Endothelial cell of umbilical vein (primary cell): ENCODE results near the gene SERPINF2. TPM values are rescaled to one million over a fixed set of nuclear protein-coding genes. Genes with fewer than 3 reads are reported as not detected.

Experiments used
- BruUV-seq: library from RNA; stranded (reverse); fragments of 400-500 nt; replicated peaks from 2 replicates; lab custom pipeline; 2021; lab: Mats Ljungman, UMichigan
- CTCF ChIA-PET: fragments of 300-600, 350-600 bp; sonication (Branson Sonifier 250); formaldehyde crosslinking; loops from one replicate; lab custom pipeline; 2021; ENCODE audit warnings: antibody characterized with exemption, inconsistent platforms; lab: Charles Lee
- POLR2A ChIA-PET: fragments of 300-600, 350-600 bp; sonication (Branson Sonifier 250); formaldehyde crosslinking; loops from one replicate; lab custom pipeline; 2021; ENCODE audit warnings: antibody characterized with exemption, inconsistent platforms; lab: Charles Lee
- DNase-seq: peaks from one replicate; pipeline ENCODE4 v3.0.0-alpha.2; 2011; ENCODE audit warnings: low read depth, low spot score
- FAIRE-seq: peaks from 2 replicates; lab custom pipeline; 2011; peaks lifted over from hg19 to GRCh38; lab: Jason Lieb, UNC
- H2AFZ ChIP-seq: 2 replicates; pipeline ENCODE4 v1.6.0; 2012; ENCODE audit warnings: low read depth, low read length, control low read depth, inconsistent platforms
- H3K27ac ChIP-seq: 2 replicates; pipeline ENCODE4 v1.5.1; 2011; ENCODE audit warnings: low read depth, mild to moderate bottlenecking, control low read depth, low read length, moderate library complexity; ENCODE audit not compliant: insufficient read depth
- H3K27me3 ChIP-seq, 2 experiments: 2 replicates each; pipeline versions ENCODE4 v1.6.0 to v1.6.1; 2011; ENCODE audit warnings: low read length in 2 of 2, mixed read lengths in 1 of 2; ENCODE audit not compliant: control insufficient read depth in 2 of 2, insufficient read depth in 2 of 2
- H3K36me3 ChIP-seq, 2 experiments: 2 replicates in 1 of 2; 3 replicates in 1 of 2; pipeline ENCODE4 v1.5.1; 2011; ENCODE audit warnings: low read length in 2 of 2, mild to moderate bottlenecking in 1 of 2, moderate library complexity in 1 of 2; ENCODE audit not compliant: control insufficient read depth in 2 of 2, insufficient read depth in 2 of 2; ENCODE audit errors: extremely low read depth in 1 of 2
- H3K4me1 ChIP-seq: 3 replicates; pipeline ENCODE4 v1.5.1; 2011; ENCODE audit warnings: mild to moderate bottlenecking, low read length; ENCODE audit not compliant: control insufficient read depth, insufficient read depth; ENCODE audit errors: extremely low read depth
- H3K4me2 ChIP-seq: 2 replicates; pipeline ENCODE4 v1.6.1; 2011; ENCODE audit warnings: low read length, control low read depth, mixed read lengths; ENCODE audit not compliant: insufficient read depth
- H3K4me3 ChIP-seq, 3 experiments: fragments of 200-600 bp in 1 of 3; sonication (generic), shearing (Covaris generic) in 1 of 3; replicated peaks in 1 of 3; 2 replicates each; pipeline ENCODE4 v1.5.1; 2011 to 2016; ENCODE audit warnings: control low read depth in 3 of 3, low read length in 3 of 3, mild to moderate bottlenecking in 2 of 3, inconsistent platforms in 1 of 3, low read depth in 1 of 3, moderate library complexity in 1 of 3; ENCODE audit not compliant: insufficient read depth in 1 of 3
- H3K79me2 ChIP-seq: 2 replicates; pipeline ENCODE4 v1.6.0; 2012; ENCODE audit warnings: low read length, inconsistent platforms; ENCODE audit not compliant: control insufficient read depth, insufficient read depth
- H3K9ac ChIP-seq: replicated peaks from 2 replicates; pipeline ENCODE3; 2011; ENCODE audit warnings: low read length, control low read depth; ENCODE audit not compliant: insufficient read depth; ENCODE audit errors: extremely low read depth
- H3K9me1 ChIP-seq: replicated peaks from 3 replicates; pipeline ENCODE4 v1.6.0; 2011; ENCODE audit warnings: mild to moderate bottlenecking, low read length; ENCODE audit not compliant: control insufficient read depth, insufficient read depth; ENCODE audit errors: extremely low read depth
- H3K9me3 ChIP-seq: replicated peaks from 2 replicates; pipeline ENCODE4 v1.5.1; 2012; ENCODE audit warnings: low read length, inconsistent platforms; ENCODE audit not compliant: control insufficient read depth, insufficient read depth
- H4K20me1 ChIP-seq: replicated peaks from 2 replicates; pipeline ENCODE3; 2011; ENCODE audit warnings: mild to moderate bottlenecking, low read length; ENCODE audit not compliant: control insufficient read depth, insufficient read depth; ENCODE audit errors: extremely low read depth
- EZH2 ChIP-seq: IDR thresholded peaks from 2 replicates; pipeline ENCODE4 v1.6.1; 2012; ENCODE audit warnings: borderline replicate concordance, low read depth, mild to moderate bottlenecking, moderate library complexity, low read length, inconsistent platforms; ENCODE audit not compliant: severe bottlenecking
- FOS ChIP-seq: IDR thresholded peaks from 2 replicates; pipeline ENCODE4 v1.6.1; 2011; ENCODE audit warnings: mild to moderate bottlenecking, low read length, moderate library complexity, borderline replicate concordance; ENCODE audit not compliant: insufficient read depth
- GATA2 ChIP-seq: IDR thresholded peaks from 2 replicates; pipeline ENCODE4 v1.7.0; 2011; ENCODE audit warnings: low read depth, mild to moderate bottlenecking, moderate library complexity, mixed read lengths, low read length; ENCODE audit not compliant: insufficient read length, insufficient read depth
- JUN ChIP-seq: IDR thresholded peaks from 2 replicates; pipeline ENCODE4 v1.6.1; 2011; ENCODE audit warnings: borderline replicate concordance, low read depth; ENCODE audit not compliant: insufficient read length, insufficient read depth
- MYC ChIP-seq: IDR thresholded peaks from one replicate; pipeline ENCODE4 v1.6.1; 2011; ENCODE audit warnings: mild to moderate bottlenecking, low read depth, low read length
- POLR2A ChIP-seq: IDR thresholded peaks from 2 replicates; pipeline ENCODE4 v1.6.1; 2012; ENCODE audit warnings: low read depth, mild to moderate bottlenecking, control low read depth, low read length
- POLR2AphosphoS5 ChIP-seq: IDR thresholded peaks from 2 replicates; pipeline ENCODE4 v1.6.1; 2012; ENCODE audit warnings: low read depth, mild to moderate bottlenecking, control low read depth, low read length, moderate library complexity; ENCODE audit not compliant: insufficient read depth
- dilution Hi-C: fragments of 300-500 bp; cut with MboI; formaldehyde crosslinking; loops from one replicate; pipeline ENCODE4 v1.15.0; 2019; ENCODE audit warnings: low sequenced_read_pairs; ENCODE audit not compliant: extremely low pct_ligation_motif_present
- intact Hi-C: fragments of 100-400 bp; cut with micrococcal nuclease; formaldehyde crosslinking; loops from one replicate; pipeline ENCODE4 v1.10.0; 2022
- polyA plus RNA-seq, 4 experiments: library from polyadenylated mRNA; depleted of rRNA in 3 of 4; stranded (reverse) in 3 of 4; unstranded in 1 of 4; fragments of >200 nt; gene quantifications; 2 replicates each; pipeline versions ENCODE4 v1.2.1 to v1.2.3, GENCODE V29; 2011 to 2012; ENCODE audit warnings: missing spikeins in 1 of 4
- total RNA-seq: library from RNA; stranded (reverse); gene quantifications from 2 replicates; pipeline ENCODE4 v1.2.3, GENCODE V29; 2021
- TF ChIP-seq, protein P1 (sequence below): IDR thresholded peaks from 2 replicates; pipeline ENCODE4 v1.6.1; 2011; ENCODE audit not compliant: insufficient read depth, insufficient read length
- TF ChIP-seq, protein P2 (sequence below), 2 donors: IDR thresholded peaks; 1 replicate in 1 of 2; 2 replicates in 1 of 2; pipeline ENCODE4 v1.5.1; 2011; ENCODE audit warnings: low read length in 2 of 2, mild to moderate bottlenecking in 2 of 2, moderate library complexity in 2 of 2, control low read depth in 1 of 2, inconsistent platforms in 1 of 2, low read depth in 1 of 2; ENCODE audit not compliant: insufficient read depth in 1 of 2; ENCODE audit errors: extremely low read depth in 1 of 2

Gene SERPINF2
- total and polyA plus RNA-seq, 2 donors (not counting 3 experiments of a cell fraction or from before 2014, with no cell fraction given), result 0.03 TPM; not detected in 1

DNA sequence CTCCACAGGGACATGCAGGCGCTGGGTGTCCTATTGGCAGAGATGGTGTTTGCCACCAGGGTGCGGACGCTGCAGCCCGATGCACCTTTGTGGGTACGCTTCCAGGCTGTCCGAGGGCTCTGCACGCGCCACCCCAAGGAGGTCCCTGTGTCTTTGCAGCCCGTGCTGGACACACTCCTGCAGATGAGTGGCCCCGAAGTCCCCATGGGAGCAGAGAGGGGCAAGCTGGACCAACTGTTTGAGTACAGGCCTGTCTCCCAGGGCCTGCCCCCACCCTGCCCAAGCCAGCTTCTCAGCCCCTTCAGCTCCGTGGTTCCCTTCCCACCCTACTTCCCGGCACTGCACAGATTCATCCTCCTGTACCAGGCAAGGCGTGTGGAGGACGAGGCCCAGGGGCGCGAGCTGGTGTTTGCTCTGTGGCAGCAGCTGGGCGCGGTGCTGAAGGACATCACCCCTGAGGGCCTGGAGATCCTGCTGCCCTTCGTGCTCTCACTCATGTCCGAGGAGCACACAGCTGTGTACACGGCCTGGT lies 15.3 kb upstream of the SERPINF2 start:
- no peak overlapping the region for H3K4me3 ChIP-seq
- H3K9ac ChIP-seq, result no peak overlapping the region
- BruUV-seq, result no TSS peak
- H3K9me1 ChIP-seq, result no peaks in the 10 kb centered on the region
- no peaks in the 10 kb centered on the region for H3K9me3 ChIP-seq
- no peak for DNase-seq
- H3K27ac ChIP-seq, result no peak overlapping the region
- no peak overlapping the region for H3K4me2 ChIP-seq
- dilution Hi-C loops (no loop called here), intact Hi-C loops (no loop called here)
- TF ChIP-seq EZH2 (no peak), JUN (no peak), FOS (no peak), POLR2A (no peak), MYC (no peak), GATA2 (no peak), POLR2AphosphoS5 (no peak)
- TF ChIP-seq, protein P1, sequence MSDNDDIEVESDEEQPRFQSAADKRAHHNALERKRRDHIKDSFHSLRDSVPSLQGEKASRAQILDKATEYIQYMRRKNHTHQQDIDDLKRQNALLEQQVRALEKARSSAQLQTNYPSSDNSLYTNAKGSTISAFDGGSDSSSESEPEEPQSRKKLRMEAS, result no peak
- TF ChIP-seq, protein P2, sequence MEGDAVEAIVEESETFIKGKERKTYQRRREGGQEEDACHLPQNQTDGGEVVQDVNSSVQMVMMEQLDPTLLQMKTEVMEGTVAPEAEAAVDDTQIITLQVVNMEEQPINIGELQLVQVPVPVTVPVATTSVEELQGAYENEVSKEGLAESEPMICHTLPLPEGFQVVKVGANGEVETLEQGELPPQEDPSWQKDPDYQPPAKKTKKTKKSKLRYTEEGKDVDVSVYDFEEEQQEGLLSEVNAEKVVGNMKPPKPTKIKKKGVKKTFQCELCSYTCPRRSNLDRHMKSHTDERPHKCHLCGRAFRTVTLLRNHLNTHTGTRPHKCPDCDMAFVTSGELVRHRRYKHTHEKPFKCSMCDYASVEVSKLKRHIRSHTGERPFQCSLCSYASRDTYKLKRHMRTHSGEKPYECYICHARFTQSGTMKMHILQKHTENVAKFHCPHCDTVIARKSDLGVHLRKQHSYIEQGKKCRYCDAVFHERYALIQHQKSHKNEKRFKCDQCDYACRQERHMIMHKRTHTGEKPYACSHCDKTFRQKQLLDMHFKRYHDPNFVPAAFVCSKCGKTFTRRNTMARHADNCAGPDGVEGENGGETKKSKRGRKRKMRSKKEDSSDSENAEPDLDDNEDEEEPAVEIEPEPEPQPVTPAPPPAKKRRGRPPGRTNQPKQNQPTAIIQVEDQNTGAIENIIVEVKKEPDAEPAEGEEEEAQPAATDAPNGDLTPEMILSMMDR (IDR thresholded peaks at IDR 0.05; ENCODE audit: extremely low read depth in 1 of 2, insufficient read depth in 1 of 2, low read depth in 1 of 2, low read length in 2 of 2), result no peak
- POLR2A ChIA-PET, result interaction anchor here (1.1 kb wide), 1 partner anchor 11 kb away, joined by 6 read pairs; no protein-coding TSS in a partner anchor
- peaks cover 2% of the 10 kb centered on the region for H3K79me2 ChIP-seq
- no peak overlapping the region for H2AFZ ChIP-seq
- CTCF ChIA-PET, result interaction anchor here (1.1 to 12.8 kb wide), 3 partner anchors 42 to 58 kb away, joined by 3 to 262 read pairs (median 3); no protein-coding TSS in a partner anchor
- no peaks in the 10 kb centered on the region for H4K20me1 ChIP-seq
- H3K4me1 ChIP-seq, result peaks cover 7% of the 10 kb centered on the region
- FAIRE-seq, result no peak
- H3K27me3 ChIP-seq, result no peaks in the 10 kb centered on the region
- H3K36me3 ChIP-seq, result peaks cover 0 to 3% of the 10 kb centered on the region in 2 experiments
